ENCODE data around the gene ELOVL3. TPM values are rescaled to one million over a fixed set of nuclear protein-coding genes. Genes with fewer than 3 reads are reported as not detected.

Gene ELOVL3
- total and polyA plus RNA-seq, 2 of the 13 experiments (the other 11 are each of a cell fraction or from before 2014, with no cell fraction given): 0.58 to 0.69 TPM

- TF ChIP-seq BCL3 (CRISPR knock-in tag; IDR thresholded peaks at IDR 0.05): no peak
- peak; percentile 63; the same call in 1 of the 2 replicates for TF ChIP-seq RXRA (CRISPR knock-in tag; IDR thresholded peaks at IDR 0.05)
- TF ChIP-seq ZNF34 (CRISPR knock-in tag; IDR thresholded peaks at IDR 0.05; ENCODE audit: borderline replicate concordance): no peak
- no peak for TF ChIP-seq SSRP1 (CRISPR knock-in tag; IDR thresholded peaks at IDR 0.05)
- TF ChIP-seq SP4 (CRISPR knock-in tag; IDR thresholded peaks at IDR 0.05): peak; percentile 83
- no peak for TF ChIP-seq ATRX (CRISPR knock-in tag; IDR thresholded peaks at IDR 0.05; ENCODE audit: borderline replicate concordance)
- no peak for TF ChIP-seq KAT2B (IDR thresholded peaks at IDR 0.05; ENCODE audit: borderline replicate concordance, low read depth, low read length)
- TF ChIP-seq PPARG (CRISPR knock-in tag; conservative IDR thresholded peaks at IDR 0.05): 0 out of 2 replicates have a peak, but pooled peaks have one; percentile 30
- peak; percentile 33; the same call in 1 of the 2 replicates for TF ChIP-seq ZBTB21 (CRISPR knock-in tag; IDR thresholded peaks at IDR 0.05)
- TF ChIP-seq KAT8 (CRISPR knock-in tag; IDR thresholded peaks at IDR 0.05): peak; percentile 91
- TF ChIP-seq ZNF224 (CRISPR knock-in tag; IDR thresholded peaks at IDR 0.05): 0 out of 2 replicates have a peak, but pooled peaks have one; percentile 47
- TF ChIP-seq HNRNPUL1 (IDR thresholded peaks at IDR 0.05; ENCODE audit: low read depth, low read length): no peak
- TF ChIP-seq ZNF382 (CRISPR knock-in tag; IDR thresholded peaks at IDR 0.05; ENCODE audit: borderline replicate concordance): no peak
- no peak for TF ChIP-seq ZNF704 (CRISPR knock-in tag; IDR thresholded peaks at IDR 0.05; ENCODE audit: borderline replicate concordance)
- peak; percentile 98 for TF ChIP-seq NFYC (CRISPR knock-in tag; IDR thresholded peaks at IDR 0.05)
- no peak; the same call in 1 of the 2 replicates for TF ChIP-seq ZBTB20 (CRISPR knock-in tag; IDR thresholded peaks at IDR 0.05; ENCODE audit: borderline replicate concordance, low read depth)
- no peak for TF ChIP-seq NR3C1 (CRISPR knock-in tag; IDR thresholded peaks at IDR 0.05)
- 0 out of 2 replicates have a peak, but pooled peaks have one; percentile 20 for TF ChIP-seq NCOA2 (CRISPR knock-in tag; IDR thresholded peaks at IDR 0.05)
- TF ChIP-seq SAFB2 (CRISPR knock-in tag; IDR thresholded peaks at IDR 0.05; ENCODE audit: borderline replicate concordance, low read depth): no peak; the same call in 1 of the 2 replicates
- TF ChIP-seq FOXM1 (CRISPR knock-in tag; IDR thresholded peaks at IDR 0.05): no peak
- TF ChIP-seq ZNF607 (CRISPR knock-in tag; IDR thresholded peaks at IDR 0.05; ENCODE audit: borderline replicate concordance): no peak
- peak; percentile 51; the same call in 1 of the 2 replicates for TF ChIP-seq JUND (CRISPR knock-in tag; IDR thresholded peaks at IDR 0.05)
- no peak for TF ChIP-seq ADNP (CRISPR knock-in tag; IDR thresholded peaks at IDR 0.05)
- peak; percentile 69 for TF ChIP-seq UBTF (CRISPR knock-in tag; IDR thresholded peaks at IDR 0.05)
- peak; percentile 63; the same call in 1 of the 2 replicates for TF ChIP-seq KDM3A (CRISPR knock-in tag; IDR thresholded peaks at IDR 0.05; ENCODE audit: low read depth)
- TF ChIP-seq BCL6 (CRISPR knock-in tag; IDR thresholded peaks at IDR 0.05): no peak
- no peak for TF ChIP-seq JARID2 (CRISPR knock-in tag; IDR thresholded peaks at IDR 0.05; ENCODE audit: insufficient replicate concordance)
Observed at GRCh38 chr10:102245082-102245931, 19.2 kb downstream of the ELOVL3 start, which contains the start of gene GBF1 (continued).

All from HepG2 (cell line).